HG03432 (cell line): Measurements from ENCODE around the gene WDR46.
A peak's percentile ranks its signal among the peaks of the same experiment; 100 is the strongest.
"Not testable (repeated sequence)": the region's sequence is repeated elsewhere in the genome, so short reads cannot be mapped to it uniquely, and the experiment has no call there.

ENCODE experiments used
- ATAC-seq: cut with Tn5 transposase; IDR thresholded peaks from one replicate; pipeline ENCODE4 v1.9.1; 2021; ENCODE audit warnings: mild to moderate bottlenecking, moderate library complexity; ENCODE audit not compliant: unreplicated experiment

Gene WDR46

DNA sequence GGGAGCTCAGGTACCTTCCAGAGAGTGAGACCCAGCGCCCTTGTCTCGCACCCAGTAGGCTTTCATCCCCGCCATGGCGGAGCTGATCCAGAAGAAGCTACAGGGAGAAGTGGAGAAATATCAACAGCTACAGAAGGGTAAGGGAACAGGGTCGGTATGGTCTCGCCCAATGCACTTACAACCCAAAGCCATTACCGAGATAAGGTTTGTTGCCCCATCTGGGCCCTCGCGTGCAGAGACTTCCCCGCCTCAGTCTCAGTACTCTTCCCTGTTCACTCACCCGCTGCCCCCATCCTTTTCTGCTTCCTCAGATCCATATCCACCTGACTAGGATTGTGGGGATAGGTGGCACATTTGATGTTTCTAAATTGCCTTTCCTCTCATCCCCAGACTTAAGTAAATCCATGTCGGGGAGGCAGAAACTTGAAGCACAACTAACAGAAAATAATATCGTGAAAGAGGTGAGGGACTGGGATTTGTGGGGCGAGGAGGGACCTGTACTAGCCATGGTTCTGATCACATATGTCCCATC is 811 bp upstream of the WDR46 start:
- ATAC-seq: no peak

GRCh38 chr6:33288141-33288920 is 708 bp downstream of the WDR46 start:
- ATAC-seq: no peak

- no peak for ATAC-seq
Observed at GRCh38 chr6:33286946-33287914, 1.8 kb downstream of the WDR46 start.

DNA sequence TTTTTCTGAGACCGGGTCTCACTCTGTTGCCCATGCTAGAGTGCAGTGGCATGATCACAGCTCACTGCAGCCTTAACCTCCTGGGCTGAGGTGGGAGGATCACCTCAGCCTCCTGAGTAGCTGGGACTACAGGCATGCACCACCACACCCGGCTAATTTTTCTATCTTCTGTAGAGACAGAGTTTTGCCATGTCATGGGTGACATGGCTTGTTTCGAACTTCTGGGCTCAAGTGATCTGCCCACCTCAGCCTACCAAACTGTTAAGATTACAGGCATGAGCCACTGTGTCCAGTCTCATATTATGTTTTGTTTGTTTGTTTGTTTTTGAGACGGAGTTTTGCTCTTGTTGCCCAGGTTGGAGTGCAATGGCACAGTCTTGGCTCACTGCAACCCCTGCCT is 3.8 kb downstream of the WDR46 start:
- ATAC-seq: not testable (repeated sequence)

GRCh38 chr6:33280539-33280938 is 8.5 kb downstream of the WDR46 start:
- ATAC-seq: no peak

GRCh38 chr6:33279971-33280511 is 9.0 kb downstream of the WDR46 start:
- no peak for ATAC-seq

- no peak for ATAC-seq
Observed at GRCh38 chr6:33279257-33279695, 9.8 kb downstream of the WDR46 start.

GRCh38 chr6:33278810-33279209 is 10.2 kb downstream of the WDR46 start:
- no peak for ATAC-seq

GRCh38 chr6:33278392-33278741 is 10.7 kb downstream of the WDR46 start:
- ATAC-seq: no peak

GRCh38 chr6:33277663-33278391 is 11.2 kb downstream of the WDR46 start:
- ATAC-seq: peak; percentile 10

DNA sequence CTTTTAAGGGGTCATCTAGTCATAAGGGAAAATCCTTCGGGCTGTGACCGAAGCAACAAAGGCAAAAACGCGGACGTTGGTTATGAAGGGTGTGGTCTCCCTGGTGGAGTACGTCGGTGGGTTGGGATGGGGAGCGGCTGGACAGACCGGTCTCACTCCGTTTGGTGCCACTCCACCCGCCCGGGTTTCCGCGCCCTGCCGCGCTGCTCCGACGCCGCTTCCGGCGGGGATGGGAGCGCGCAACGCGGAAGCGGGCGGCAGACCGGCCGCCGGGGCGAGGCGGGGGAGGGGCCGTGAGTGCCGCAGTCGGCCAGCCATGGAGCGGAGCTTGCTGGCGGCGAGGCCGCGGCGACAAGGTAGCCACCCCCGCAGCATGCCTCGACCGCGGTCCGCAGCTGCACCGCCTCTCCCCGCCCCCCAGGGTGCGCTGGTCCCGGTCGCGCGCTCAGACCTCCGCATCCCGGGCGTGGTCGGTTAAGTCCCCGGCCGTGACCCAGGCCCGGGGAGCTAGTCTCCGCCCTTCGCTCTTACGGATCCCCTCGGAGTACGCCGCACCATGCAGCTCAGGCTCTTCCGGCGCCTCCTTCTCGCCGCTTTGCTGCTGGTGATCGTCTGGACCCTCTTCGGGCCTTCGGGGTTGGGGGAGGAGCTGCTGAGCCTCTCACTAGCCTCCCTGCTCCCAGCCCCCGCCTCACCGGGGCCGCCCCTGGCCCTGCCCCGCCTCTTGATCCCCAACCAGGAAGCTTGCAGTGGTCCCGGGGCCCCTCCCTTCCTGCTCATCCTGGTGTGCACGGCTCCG is 12.0 kb downstream of the WDR46 start, which contains the start of gene B3GALT4:
TSS of gene B3GALT4 (plus strand) at position 260 of the 799 bp plus-strand sequence. CDS start at position 557, 297 bp downstream.
- peak; percentile 66 for ATAC-seq

DNA sequence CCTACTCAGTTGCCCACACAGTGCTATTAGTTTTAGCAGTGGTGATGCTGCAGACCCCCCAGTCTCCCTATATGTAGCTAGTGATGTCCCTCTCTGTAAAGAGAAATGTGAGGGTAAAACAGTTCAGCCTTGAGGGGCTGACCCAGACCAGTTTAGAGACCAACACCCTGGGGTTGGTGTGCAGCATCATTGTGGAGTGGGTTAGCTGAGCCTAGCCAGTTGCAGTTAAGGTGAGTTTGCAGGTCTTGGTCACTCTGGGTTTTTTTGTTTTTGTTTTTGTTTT is 12.5 kb downstream of the WDR46 start:
- ATAC-seq: no peak

GRCh38 chr6:33275795-33276580 is 13.1 kb downstream of the WDR46 start:
- not testable (repeated sequence) for ATAC-seq

GRCh38 chr6:33273924-33274902 is 14.8 kb downstream of the WDR46 start:
- no peak for ATAC-seq

DNA sequence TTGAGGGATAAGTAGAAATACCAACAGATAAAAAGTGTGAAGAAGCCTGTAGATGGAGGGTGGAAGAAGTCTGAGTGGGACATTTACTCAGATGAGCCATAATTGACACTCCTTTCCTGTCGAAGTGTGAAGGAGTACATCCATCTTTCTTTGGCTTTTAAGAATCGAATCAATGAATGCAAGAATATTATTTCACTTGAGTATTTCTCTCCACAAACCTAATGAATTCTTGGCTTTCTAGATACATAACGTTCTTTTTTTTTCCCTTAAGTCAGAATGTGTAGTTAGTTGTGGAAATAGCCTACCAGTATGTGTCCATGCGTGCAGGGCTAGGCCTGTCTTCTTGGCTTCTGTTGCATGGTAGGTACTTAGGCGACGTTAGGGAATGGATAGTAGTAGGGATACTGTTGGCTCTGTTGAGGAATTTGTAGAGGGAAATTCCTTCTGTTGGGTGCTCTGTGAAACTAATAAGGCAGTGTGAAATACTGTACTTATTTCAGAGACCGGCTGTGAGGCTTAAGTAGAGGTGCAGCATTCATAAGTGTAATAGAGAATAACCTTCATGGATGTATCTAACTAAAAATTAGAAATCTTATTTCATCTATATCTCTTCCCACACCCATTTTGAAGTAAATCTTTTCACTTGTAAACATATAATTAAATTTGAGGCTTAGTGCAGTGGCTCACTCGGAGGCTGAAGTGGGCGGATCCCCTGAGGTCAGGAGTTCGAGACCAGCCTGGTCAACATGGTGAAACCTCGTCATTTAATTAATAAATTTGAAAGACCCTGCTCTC is 15.7 kb downstream of the WDR46 start:
- no peak for ATAC-seq

DNA sequence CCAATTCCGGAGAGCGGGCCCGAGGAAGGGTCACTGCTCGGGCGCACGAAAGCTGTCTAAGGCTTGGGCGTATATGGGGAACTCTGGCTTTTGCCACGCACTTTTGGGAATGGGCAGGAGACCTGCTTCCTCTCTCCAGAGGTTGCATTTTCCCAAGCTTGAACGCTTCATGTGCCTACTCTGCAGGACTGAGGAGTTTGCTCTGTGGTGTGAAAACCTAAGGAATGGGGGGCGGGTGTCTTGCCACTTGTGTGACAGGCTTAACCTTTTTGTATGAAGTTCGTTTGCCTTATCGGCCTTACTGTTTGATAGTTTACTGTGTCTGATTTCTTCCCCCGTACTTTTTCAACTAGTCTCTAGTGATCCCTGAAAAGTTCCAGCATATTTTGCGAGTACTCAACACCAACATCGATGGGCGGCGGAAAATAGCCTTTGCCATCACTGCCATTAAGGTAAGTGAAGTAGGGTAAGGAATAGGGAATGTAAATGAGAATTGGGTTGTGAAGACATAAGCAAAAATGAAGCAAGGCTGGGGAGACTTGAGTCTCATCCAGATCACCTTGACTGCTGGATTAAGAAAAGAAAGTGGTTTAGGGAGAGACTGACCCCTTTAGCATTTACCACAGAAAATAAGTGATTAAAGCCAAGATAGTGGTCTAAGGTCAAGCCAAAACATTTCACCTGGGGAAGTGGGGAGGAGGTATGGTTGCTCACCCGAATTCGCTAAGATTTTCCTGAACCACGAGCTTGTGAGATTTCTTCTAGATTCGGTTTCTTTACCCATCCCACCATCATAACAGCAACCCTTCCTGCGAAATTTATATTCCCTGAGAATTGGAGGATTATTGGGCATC is 16.5 kb downstream of the WDR46 start:
- ATAC-seq: peak; percentile 16
